Peyer's patch (tissue), 4 donors: Measurements from ENCODE around the gene PAFAH1B2.

ENCODE experiments used
- POLR2A ChIP-seq, 2 donors: fragments of 450-650 bp; IDR thresholded peaks; one replicate each; pipeline ENCODE4 v1.5.1; 2017; ENCODE audit warnings: antibody characterized with exemption in 2 of 2, mild to moderate bottlenecking in 2 of 2, moderate library complexity in 2 of 2
- TF ChIP-seq, protein P1 (sequence below), 6 experiments: fragments of 450-650 bp in 4 of 6; fragments of 200-600 bp in 2 of 6; sonication (generic) in 1 of 6; IDR thresholded peaks; one replicate each; pipeline ENCODE4 v1.5.1; 2017 to 2019; ENCODE audit warnings: antibody characterized with exemption in 6 of 6, mild to moderate bottlenecking in 3 of 6, moderate library complexity in 1 of 6

DNA sequence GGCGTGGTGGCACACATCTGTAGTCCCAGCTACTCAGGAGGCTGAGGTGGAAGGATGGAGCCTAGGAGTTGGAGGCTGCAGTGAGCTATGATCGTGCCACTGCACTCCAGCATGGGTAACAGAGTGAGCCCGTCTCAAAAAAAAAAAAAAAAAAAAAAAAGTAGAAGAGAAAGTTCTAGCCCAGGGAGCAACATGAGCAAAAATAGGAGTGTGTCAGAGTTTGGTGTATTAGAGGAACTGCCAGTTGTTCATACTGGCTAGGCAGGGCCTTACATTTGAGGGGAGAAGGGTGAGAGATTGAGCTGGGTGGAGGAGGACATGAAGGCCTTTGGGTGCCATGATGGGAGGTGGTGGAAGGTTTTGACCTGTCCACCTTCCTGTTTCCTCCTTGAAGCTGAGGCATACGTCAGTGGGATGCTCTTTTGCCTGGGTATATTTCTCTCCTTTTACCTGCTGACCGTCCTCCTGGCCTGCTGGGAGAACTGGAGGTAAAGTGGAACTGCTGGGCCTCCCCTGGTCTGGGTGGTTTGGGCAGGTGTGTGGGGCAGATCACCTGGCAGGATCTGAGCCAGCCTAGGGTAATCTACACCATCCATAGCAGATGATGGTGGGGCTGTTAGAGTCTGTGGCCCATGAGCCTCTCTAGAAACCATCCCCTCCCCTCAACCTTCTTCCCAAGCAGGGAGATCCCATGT is 41.8 kb downstream of the PAFAH1B2 start:
- no peak for TF ChIP-seq POLR2A (IDR thresholded peaks at IDR 0.05)
- TF ChIP-seq, protein P1, sequence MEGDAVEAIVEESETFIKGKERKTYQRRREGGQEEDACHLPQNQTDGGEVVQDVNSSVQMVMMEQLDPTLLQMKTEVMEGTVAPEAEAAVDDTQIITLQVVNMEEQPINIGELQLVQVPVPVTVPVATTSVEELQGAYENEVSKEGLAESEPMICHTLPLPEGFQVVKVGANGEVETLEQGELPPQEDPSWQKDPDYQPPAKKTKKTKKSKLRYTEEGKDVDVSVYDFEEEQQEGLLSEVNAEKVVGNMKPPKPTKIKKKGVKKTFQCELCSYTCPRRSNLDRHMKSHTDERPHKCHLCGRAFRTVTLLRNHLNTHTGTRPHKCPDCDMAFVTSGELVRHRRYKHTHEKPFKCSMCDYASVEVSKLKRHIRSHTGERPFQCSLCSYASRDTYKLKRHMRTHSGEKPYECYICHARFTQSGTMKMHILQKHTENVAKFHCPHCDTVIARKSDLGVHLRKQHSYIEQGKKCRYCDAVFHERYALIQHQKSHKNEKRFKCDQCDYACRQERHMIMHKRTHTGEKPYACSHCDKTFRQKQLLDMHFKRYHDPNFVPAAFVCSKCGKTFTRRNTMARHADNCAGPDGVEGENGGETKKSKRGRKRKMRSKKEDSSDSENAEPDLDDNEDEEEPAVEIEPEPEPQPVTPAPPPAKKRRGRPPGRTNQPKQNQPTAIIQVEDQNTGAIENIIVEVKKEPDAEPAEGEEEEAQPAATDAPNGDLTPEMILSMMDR (IDR thresholded peaks at IDR 0.05), result no peak
